GM23338 (cell line): ENCODE results near the gene LSM12. TPM values are rescaled to one million over a fixed set of nuclear protein-coding genes. Genes with fewer than 3 reads are reported as not detected.
"Not testable (repeated sequence)": the region's sequence is repeated elsewhere in the genome, so short reads cannot be mapped to it uniquely, and the experiment has no call there.

Experiments
- ATAC-seq: fragments of 200-7000 bp; cut with Tn5 transposase; 3 replicates; pipeline ENCODE4 v1.9.1; 2020
- DNase-seq: peaks from one replicate; pipeline ENCODE4 v3.0.0-alpha.2; 2015; ENCODE audit warnings: low spot score
- H2AFZ ChIP-seq: fragments of 200-600 bp; sonication (generic); 2 replicates; pipeline ENCODE4 v1.8.0; 2016; ENCODE audit warnings: antibody characterized with exemption, mild to moderate bottlenecking, moderate library complexity
- H3F3A ChIP-seq: fragments of 200-600 bp; sonication (generic); replicated peaks from 2 replicates; pipeline ENCODE4 v1.8.0; 2017; ENCODE audit warnings: antibody characterized with exemption, mixed run types, low read depth
- H3K27ac ChIP-seq: fragments of 200-600 bp; sonication (generic); 2 replicates; pipeline ENCODE4 v1.6.1; 2016; ENCODE audit warnings: low read depth
- H3K27me3 ChIP-seq: fragments of 200-600 bp; sonication (generic); 2 replicates; pipeline ENCODE4 v1.8.0; 2016; ENCODE audit warnings: mild to moderate bottlenecking, mixed run types, moderate library complexity; ENCODE audit not compliant: insufficient read depth
- H3K36me3 ChIP-seq: fragments of 200-600 bp; sonication (generic); 2 replicates; pipeline ENCODE4 v1.8.0; 2016; ENCODE audit warnings: mild to moderate bottlenecking; ENCODE audit not compliant: insufficient read depth
- H3K4me1 ChIP-seq: fragments of 200-600 bp; sonication (generic); 2 replicates; pipeline ENCODE4 v1.8.0; 2016; ENCODE audit warnings: mild to moderate bottlenecking, moderate library complexity; ENCODE audit not compliant: insufficient read depth
- H3K4me2 ChIP-seq: fragments of 200-600 bp; sonication (generic); 2 replicates; pipeline ENCODE4 v1.7.1; 2017; ENCODE audit warnings: mixed run types
- H3K4me3 ChIP-seq: fragments of 200-600 bp; sonication (generic); 2 replicates; pipeline ENCODE4 v1.6.1; 2016; ENCODE audit warnings: mixed run types
- H3K79me2 ChIP-seq: fragments of 200-600 bp; sonication (generic); replicated peaks from 2 replicates; pipeline ENCODE4 v1.8.0; 2017; ENCODE audit warnings: mild to moderate bottlenecking; ENCODE audit not compliant: insufficient read depth
- H3K9me2 ChIP-seq: fragments of 200-600 bp; sonication (generic); 2 replicates; pipeline ENCODE4 v1.8.0; 2017; ENCODE audit not compliant: insufficient read depth
- H4K20me1 ChIP-seq: fragments of 200-600 bp; sonication (generic); replicated peaks from 2 replicates; pipeline ENCODE4 v1.8.0; 2017; ENCODE audit warnings: mild to moderate bottlenecking; ENCODE audit not compliant: insufficient read depth
- H3K27ac Mint-ChIP-seq: 2 replicates; pipeline ENCODE4 v1.8.0; 2020; ENCODE audit warnings: inconsistent platforms, mild to moderate bottlenecking, moderate library complexity, mixed read lengths
- H3K27me3 Mint-ChIP-seq: 3 replicates; pipeline ENCODE4 v1.8.0; 2022; ENCODE audit warnings: low read depth, mild to moderate bottlenecking, moderate library complexity, mixed read lengths, inconsistent platforms; ENCODE audit not compliant: insufficient read depth, poor library complexity
- H3K36me3 Mint-ChIP-seq: 3 replicates; pipeline ENCODE4 v1.8.0; 2021; ENCODE audit warnings: low read depth, mild to moderate bottlenecking, inconsistent platforms, moderate library complexity, mixed read lengths
- H3K4me1 Mint-ChIP-seq: 3 replicates; pipeline ENCODE4 v1.8.0; 2020; ENCODE audit warnings: mild to moderate bottlenecking, inconsistent platforms, mixed read lengths
- H3K4me3 Mint-ChIP-seq: 3 replicates; pipeline ENCODE4 v1.8.0; 2021; ENCODE audit warnings: moderate library complexity, mild to moderate bottlenecking, inconsistent platforms, mixed read lengths
- H3K9me3 Mint-ChIP-seq: 3 replicates; pipeline ENCODE4 v1.8.0; 2020; ENCODE audit warnings: moderate library complexity, mild to moderate bottlenecking, inconsistent platforms, mixed read lengths
- CREB1 ChIP-seq: fragments of 250-450 bp; sonication (Bioruptor Pico); IDR thresholded peaks from 2 replicates; pipeline ENCODE4 v1.5.0; 2020; ENCODE audit warnings: low read depth, mild to moderate bottlenecking, moderate library complexity
- EZH2 ChIP-seq: fragments of 200-600 bp; sonication (generic); IDR thresholded peaks from one replicate; pipeline ENCODE4 v1.8.0; 2017; ENCODE audit warnings: antibody characterized with exemption, mild to moderate bottlenecking, low read depth; ENCODE audit not compliant: unreplicated experiment
- JUNB ChIP-seq: IDR thresholded peaks from one replicate; pipeline ENCODE4 v1.6.1; 2016; ENCODE audit warnings: antibody characterized with exemption; ENCODE audit not compliant: unreplicated experiment
- NANOG ChIP-seq: IDR thresholded peaks from 2 replicates; pipeline ENCODE4 v1.6.1; 2016; ENCODE audit warnings: antibody characterized with exemption, borderline replicate concordance
- POLR2AphosphoS5 ChIP-seq: IDR thresholded peaks from 2 replicates; pipeline ENCODE4 v1.6.1; 2016; ENCODE audit warnings: antibody characterized with exemption, low read depth
- ZNF114 ChIP-seq: fragments of 250-450 bp; sonication (Bioruptor Pico); IDR thresholded peaks from 2 replicates; pipeline ENCODE4 v1.5.0; 2020; ENCODE audit warnings: mild to moderate bottlenecking, moderate library complexity
- ZNF331 ChIP-seq: fragments of 250-450 bp; sonication (Bioruptor Pico); IDR thresholded peaks from 2 replicates; pipeline ENCODE4 v1.5.0; 2020; ENCODE audit warnings: low read depth, mild to moderate bottlenecking, moderate library complexity
- polyA plus RNA-seq: library from polyadenylated mRNA; unstranded; fragments of >200 nt; fragmentation: Nextera tagmentation; extraction: Ambion mirVana; gene quantifications from 2 replicates; pipeline ENCODE4 v1.2.1, GENCODE V29; 2016
- total RNA-seq: library from RNA; depleted of rRNA; stranded (reverse); fragments of >200 nt; shearing (Covaris generic); gene quantifications from 2 replicates; pipeline ENCODE4 v1.2.3, GENCODE V29; 2014
- TF ChIP-seq, protein P1 (sequence below), 2 experiments: fragments of 200-600 bp in 1 of 2; sonication (generic) in 1 of 2; conservative IDR thresholded peaks; 2 replicates each; pipeline versions ENCODE4 v1.5.1 to v1.6.1; 2016 to 2017; ENCODE audit warnings: antibody characterized with exemption in 2 of 2, low read depth in 2 of 2, mild to moderate bottlenecking in 2 of 2, moderate library complexity in 1 of 2
- TF ChIP-seq, protein P2 (sequence below): IDR thresholded peaks from 2 replicates; pipeline ENCODE4 v1.6.1; 2016; ENCODE audit warnings: antibody characterized with exemption

LSM12 gene
- total and polyA plus RNA-seq, 2 experiments from 2014 or later: 72.7 to 241 TPM

DNA sequence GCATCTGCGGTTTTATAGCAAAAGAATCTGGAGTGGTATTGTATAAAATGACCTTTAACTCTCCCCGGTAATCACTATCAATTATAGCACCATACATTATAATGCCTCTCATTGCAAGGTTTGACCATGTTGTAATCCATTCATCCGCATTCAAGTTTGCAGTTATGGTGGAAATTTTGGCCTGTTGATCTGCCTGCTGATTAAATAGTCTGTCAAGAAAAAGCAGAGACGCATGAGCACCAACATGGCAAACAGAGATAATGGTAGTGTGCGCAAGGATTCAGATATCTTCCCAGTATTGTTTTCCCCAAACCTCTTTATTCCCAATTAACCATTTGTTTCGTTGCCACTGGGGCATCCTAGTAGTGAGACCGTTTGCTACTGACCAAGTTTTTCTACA lies 45.2 kb downstream of the LSM12 start:
- H3K79me2 ChIP-seq, H3K36me3 ChIP-seq, H3K4me2 ChIP-seq, H3K27ac Mint-ChIP-seq, H3K4me1 ChIP-seq, H3K36me3 Mint-ChIP-seq, H3K9me2 ChIP-seq, H3K27me3 ChIP-seq, H3K27me3 Mint-ChIP-seq, H3K4me1 Mint-ChIP-seq, H3K4me3 ChIP-seq, H2AFZ ChIP-seq, H3F3A ChIP-seq, H4K20me1 ChIP-seq, H3K4me3 Mint-ChIP-seq, H3K27ac ChIP-seq, DNase-seq, ATAC-seq, H3K9me3 Mint-ChIP-seq: not testable (repeated sequence)

DNA sequence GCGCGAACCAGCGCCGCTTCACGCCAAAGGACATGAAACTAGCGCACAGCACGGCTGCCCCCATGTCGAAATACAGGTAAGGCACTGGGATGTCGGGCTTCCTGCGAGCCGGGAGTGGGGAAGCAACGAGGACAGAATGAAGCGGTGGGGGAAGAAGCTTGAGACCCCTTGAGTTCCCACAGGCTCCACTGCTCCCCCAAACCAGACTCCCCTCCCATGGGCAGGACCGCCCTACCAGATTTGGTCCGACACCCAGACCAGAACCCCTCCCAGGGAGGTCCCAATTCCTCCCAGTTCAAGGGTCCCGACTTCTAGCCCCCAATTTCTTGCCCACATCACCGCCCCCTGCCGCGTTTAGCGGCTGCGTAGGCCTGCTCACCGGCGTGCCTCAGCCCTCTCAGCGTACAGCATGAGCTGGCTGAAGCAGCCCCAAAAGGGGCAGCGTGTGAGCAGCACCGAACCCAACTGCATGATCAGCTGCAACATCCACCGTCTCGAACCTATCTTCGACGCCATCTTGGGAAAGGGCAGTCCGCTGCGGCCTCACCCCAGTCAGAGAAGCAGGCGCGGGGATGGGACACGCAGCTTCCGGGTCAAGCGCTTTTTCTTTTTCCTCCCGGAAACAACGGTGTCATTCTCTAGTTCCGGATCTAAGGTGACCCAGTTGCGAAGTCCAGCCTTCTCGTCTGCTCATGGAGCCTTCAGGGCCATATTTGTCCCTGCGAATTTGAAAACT lies 51.9 kb downstream of the LSM12 start, which contains the start of gene TMEM101:
TMEM101 (minus strand) TSS at position 527 of the 736 bp plus-strand sequence; CDS start at position 516, 11 bp downstream.
- Histone ChIP-seq H3K27ac (peak within 1 kb of the TSS; percentile 99), H4K20me1 (peaks cover 2% of the 10 kb centered on the region; the same call in 1 of the 2 replicates), H3K4me1 (peaks cover 5% of the 10 kb centered on the region), H3K9me2 (no peaks in the 10 kb centered on the region), H3K79me2 (0 out of 2 replicates have a peak, but pooled peaks cover 4% of the 10 kb centered on the region), H3K4me3 (peak within 1 kb of the TSS; percentile 92), H3K4me2 (peak within 1 kb of the TSS; percentile 92), H3F3A (peaks cover 12% of the 10 kb centered on the region; the same call in 1 of the 2 replicates), H3K27me3 (no peaks in the 10 kb centered on the region), H2AFZ (peak within 1 kb of the TSS; percentile 93), H3K36me3 (no peaks in the 10 kb centered on the region)
- Mint-ChIP-seq H3K4me1 (peaks cover 7% of the 10 kb centered on the region; the same call in 2 of the 3 replicates), H3K9me3 (no peaks in the 10 kb centered on the region), H3K27ac (peak within 1 kb of the TSS; percentile 100), H3K27me3 (peaks cover 14% of the 10 kb centered on the region), H3K36me3 (peaks cover 12% of the 10 kb centered on the region), H3K4me3 (peak within 1 kb of the TSS; percentile 100)
- DNase-seq (peak; percentile 98), ATAC-seq (peak; percentile 93)
- TF ChIP-seq, protein P1, sequence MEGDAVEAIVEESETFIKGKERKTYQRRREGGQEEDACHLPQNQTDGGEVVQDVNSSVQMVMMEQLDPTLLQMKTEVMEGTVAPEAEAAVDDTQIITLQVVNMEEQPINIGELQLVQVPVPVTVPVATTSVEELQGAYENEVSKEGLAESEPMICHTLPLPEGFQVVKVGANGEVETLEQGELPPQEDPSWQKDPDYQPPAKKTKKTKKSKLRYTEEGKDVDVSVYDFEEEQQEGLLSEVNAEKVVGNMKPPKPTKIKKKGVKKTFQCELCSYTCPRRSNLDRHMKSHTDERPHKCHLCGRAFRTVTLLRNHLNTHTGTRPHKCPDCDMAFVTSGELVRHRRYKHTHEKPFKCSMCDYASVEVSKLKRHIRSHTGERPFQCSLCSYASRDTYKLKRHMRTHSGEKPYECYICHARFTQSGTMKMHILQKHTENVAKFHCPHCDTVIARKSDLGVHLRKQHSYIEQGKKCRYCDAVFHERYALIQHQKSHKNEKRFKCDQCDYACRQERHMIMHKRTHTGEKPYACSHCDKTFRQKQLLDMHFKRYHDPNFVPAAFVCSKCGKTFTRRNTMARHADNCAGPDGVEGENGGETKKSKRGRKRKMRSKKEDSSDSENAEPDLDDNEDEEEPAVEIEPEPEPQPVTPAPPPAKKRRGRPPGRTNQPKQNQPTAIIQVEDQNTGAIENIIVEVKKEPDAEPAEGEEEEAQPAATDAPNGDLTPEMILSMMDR (conservative IDR thresholded peaks at IDR 0.05; ENCODE audit: low read depth in 2 of 2): no peak
- TF ChIP-seq JUNB (no peak), EZH2 (no peak), ZNF114 (0 out of 2 replicates have a peak, but pooled peaks have one; percentile 41), NANOG (no peak), ZNF331 (CRISPR knock-in tag) (0 out of 2 replicates have a peak, but pooled peaks have one; percentile 21), CREB1 (CRISPR knock-in tag) (peak; percentile 96), POLR2AphosphoS5 (peak; percentile 90)
- TF ChIP-seq, protein P2, sequence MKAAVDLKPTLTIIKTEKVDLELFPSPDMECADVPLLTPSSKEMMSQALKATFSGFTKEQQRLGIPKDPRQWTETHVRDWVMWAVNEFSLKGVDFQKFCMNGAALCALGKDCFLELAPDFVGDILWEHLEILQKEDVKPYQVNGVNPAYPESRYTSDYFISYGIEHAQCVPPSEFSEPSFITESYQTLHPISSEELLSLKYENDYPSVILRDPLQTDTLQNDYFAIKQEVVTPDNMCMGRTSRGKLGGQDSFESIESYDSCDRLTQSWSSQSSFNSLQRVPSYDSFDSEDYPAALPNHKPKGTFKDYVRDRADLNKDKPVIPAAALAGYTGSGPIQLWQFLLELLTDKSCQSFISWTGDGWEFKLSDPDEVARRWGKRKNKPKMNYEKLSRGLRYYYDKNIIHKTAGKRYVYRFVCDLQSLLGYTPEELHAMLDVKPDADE: peak; percentile 98
